Sigmoid colon (tissue), 7 donors: Measurements from ENCODE around the gene UCKL1. TPM values are rescaled to one million over a fixed set of nuclear protein-coding genes. Genes with fewer than 3 reads are reported as not detected.
"Not testable (repeated sequence)": the region's sequence is repeated elsewhere in the genome, so short reads cannot be mapped to it uniquely, and the experiment has no call there.

Experiments
- DNase-seq: peaks from one replicate; pipeline ENCODE4 v3.0.0-alpha.2; 2019
- H3K27ac ChIP-seq, 4 donors: fragments of 200-600 bp; sonication (generic); one replicate each; pipeline ENCODE4 v1.5.1; 2016 to 2019; ENCODE audit warnings: mild to moderate bottlenecking in 1 of 4
- H3K27me3 ChIP-seq, 3 donors: fragments of 200-600 bp; sonication (generic); one replicate each; pipeline ENCODE4 v1.5.1; 2019; ENCODE audit warnings: mild to moderate bottlenecking in 1 of 3
- H3K36me3 ChIP-seq, 4 donors: fragments of 200-600 bp; sonication (generic); one replicate each; pipeline ENCODE4 v1.5.1; 2016 to 2019
- H3K4me1 ChIP-seq, 4 donors: fragments of 200-600 bp; sonication (generic); one replicate each; pipeline ENCODE4 v1.5.1; 2017 to 2019
- H3K4me3 ChIP-seq, 4 donors: fragments of 200-600 bp; sonication (generic); one replicate each; pipeline ENCODE4 v1.5.1; 2017 to 2019; ENCODE audit warnings: mild to moderate bottlenecking in 2 of 4, moderate library complexity in 1 of 4
- H3K9me3 ChIP-seq, 4 donors: fragments of 200-600 bp in 3 of 4; sonication (generic) in 3 of 4; one replicate each; pipeline versions ENCODE4 v1.5.1 to v1.6.1; 2013 to 2019
- CTCF ChIP-seq, 4 experiments: fragments of 450-650 bp in 3 of 4; fragments of 200-600 bp in 1 of 4; IDR thresholded peaks; one replicate each; pipeline ENCODE4 v1.5.1; 2016 to 2019; ENCODE audit warnings: antibody characterized with exemption in 4 of 4, mild to moderate bottlenecking in 3 of 4, moderate library complexity in 2 of 4
- EP300 ChIP-seq, 4 donors: sonication (generic); formaldehyde crosslinking; IDR thresholded peaks; one replicate each; pipeline ENCODE4 v1.6.1; 2017; ENCODE audit warnings: antibody characterized with exemption in 4 of 4
- POLR2A ChIP-seq, 2 donors: fragments of 450-650 bp; IDR thresholded peaks; one replicate each; pipeline ENCODE4 v1.6.1; 2016; ENCODE audit warnings: antibody characterized with exemption in 2 of 2, mild to moderate bottlenecking in 2 of 2, moderate library complexity in 2 of 2
- POLR2AphosphoS5 ChIP-seq, 4 donors: sonication (generic); formaldehyde crosslinking; IDR thresholded peaks; one replicate each; pipeline ENCODE4 v1.6.1; 2017; ENCODE audit warnings: antibody characterized with exemption in 4 of 4
- WGBS, 2 donors: extraction: QIAGEN DNeasy Blood & Tissue Kit; methylation state at CpG; one replicate each; pipeline ENCODE4 v1.1.7; 2013; 5-methylcytosine and 5-hydroxymethylcytosine counted together
- intact Hi-C: fragments of 100-400 bp; cut with DNase I; formaldehyde crosslinking; loops from one replicate; pipeline ENCODE4 v1.15.1; 2023
- polyA plus RNA-seq, 3 donors: library from polyadenylated mRNA; stranded (reverse); fragments of 200-250 nt; gene quantifications; one replicate each; pipeline ENCODE4 v1.2.3, GENCODE V29; 2013
- total RNA-seq, 4 donors: library from RNA; depleted of rRNA; stranded (reverse); fragments of >200 nt; gene quantifications; one replicate each; pipeline ENCODE4 v1.1.0, GENCODE V29; 2016
- donor health status: healthy with polysubstance abuse.
- donor health status: Bipolar disorder and iron deficiency.
- donor health status: healthy.

UCKL1 gene
- total and polyA plus RNA-seq, 7 donors: 21.1 to 45.6 (median 26.1) TPM

GRCh38 chr20:63930971-63931553, 25.2 kb downstream of the UCKL1 start:
- Histone ChIP-seq H3K27me3 (no peaks in the 10 kb centered on the region), H3K9me3 (no peaks in the 10 kb centered on the region), H3K27ac (no peak overlapping the region), H3K4me1 (no peaks in the 10 kb centered on the region), H3K4me3 (no peak overlapping the region), H3K36me3 (peaks cover 29 to 85% (median 53%) of the 10 kb centered on the region in 4 donors)
- DNase-seq: no peak
- intact Hi-C loops: no loop called here
- TF ChIP-seq CTCF (IDR thresholded peaks at IDR 0.05) (no peak), POLR2A (IDR thresholded peaks at IDR 0.05) (no peak), EP300 (IDR thresholded peaks at IDR 0.05) (no peak), POLR2AphosphoS5 (IDR thresholded peaks at IDR 0.05) (no peak)
- 56 to 85% methylated on average over 37 of the region's 37 CpGs for WGBS, 2 donors

DNA sequence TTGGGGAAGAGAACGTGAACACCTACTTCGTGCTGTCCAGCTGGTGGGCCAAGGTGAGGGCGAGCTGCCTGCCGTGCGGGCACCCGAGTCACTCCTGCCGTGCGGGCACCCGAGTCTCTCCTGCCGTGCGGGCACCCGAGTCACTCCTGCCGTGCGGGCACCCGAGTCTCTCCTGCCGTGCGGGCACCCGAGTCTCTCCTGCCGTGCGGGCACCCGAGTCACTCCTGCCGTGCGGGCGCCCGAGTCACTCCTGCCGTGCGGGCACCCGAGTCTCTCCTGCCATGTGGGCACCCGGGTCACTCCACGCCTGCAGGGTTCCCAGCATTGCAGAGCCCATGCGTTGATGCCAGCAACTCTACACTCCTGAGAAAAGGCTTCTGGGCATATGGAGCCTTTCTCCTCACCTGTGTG, 26.7 kb downstream of the UCKL1 start:
- H3K36me3 ChIP-seq: peaks cover 29 to 69% (median 50%) of the 10 kb centered on the region in 4 donors
- DNase-seq, intact Hi-C loops, H3K27me3 ChIP-seq, H3K4me1 ChIP-seq, H3K4me3 ChIP-seq, H3K27ac ChIP-seq, H3K9me3 ChIP-seq: not testable (repeated sequence)
- WGBS, 2 donors: 96 to 97% methylated on average over 31 of the region's 31 CpGs

GRCh38 chr20:63929071-63929470, 27.1 kb downstream of the UCKL1 start:
- WGBS, 2 donors: 98% methylated on average over 26 of the region's 26 CpGs
- H3K4me3 ChIP-seq: no peak overlapping the region
- H3K36me3 ChIP-seq: peaks cover 29 to 65% (median 48%) of the 10 kb centered on the region in 4 donors
- TF ChIP-seq POLR2AphosphoS5 (IDR thresholded peaks at IDR 0.05): no peak
- TF ChIP-seq EP300 (IDR thresholded peaks at IDR 0.05): no peak
- no peak for TF ChIP-seq POLR2A (IDR thresholded peaks at IDR 0.05)
- TF ChIP-seq CTCF (IDR thresholded peaks at IDR 0.05): no peak
- intact Hi-C loops: no loop called here
- no peaks in the 10 kb centered on the region for H3K9me3 ChIP-seq
- DNase-seq: no peak
- no peaks in the 10 kb centered on the region for H3K27me3 ChIP-seq
- no peaks in the 10 kb centered on the region for H3K4me1 ChIP-seq
- no peak overlapping the region for H3K27ac ChIP-seq

DNA sequence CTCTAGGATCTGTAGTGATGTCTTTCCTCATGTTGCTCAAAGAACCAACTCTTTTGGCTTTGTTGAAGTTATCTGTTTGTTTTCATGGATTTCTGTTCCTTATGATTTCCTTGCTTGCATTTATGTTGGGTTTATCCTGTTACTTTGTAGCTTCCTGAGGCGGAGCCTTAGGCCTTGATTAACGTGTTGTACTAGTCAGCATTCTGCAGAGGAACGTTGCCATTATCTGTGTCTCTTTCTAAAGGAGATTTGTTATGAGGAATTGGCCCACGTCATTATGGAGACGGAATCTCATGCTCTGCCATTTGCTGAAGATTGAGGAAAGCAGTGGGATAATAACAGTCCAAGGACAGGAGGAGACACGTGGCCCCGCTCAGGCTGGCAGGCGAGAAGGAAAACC, 29.9 kb downstream of the UCKL1 start:
- intact Hi-C loops: no loop called here
- Histone ChIP-seq H3K9me3 (no peaks in the 10 kb centered on the region), H3K36me3 (peaks cover 19 to 43% (median 35%) of the 10 kb centered on the region in 4 donors), H3K27ac (no peak overlapping the region), H3K4me3 (no peak overlapping the region), H3K27me3 (no peaks in the 10 kb centered on the region), H3K4me1 (no peaks in the 10 kb centered on the region)
- 86 to 90% methylated on average over 8 of the region's 8 CpGs for WGBS, 2 donors
- TF ChIP-seq POLR2AphosphoS5 (IDR thresholded peaks at IDR 0.05) (no peak), EP300 (IDR thresholded peaks at IDR 0.05) (no peak), POLR2A (IDR thresholded peaks at IDR 0.05) (no peak), CTCF (IDR thresholded peaks at IDR 0.05) (no peak)
- no peak for DNase-seq

DNA sequence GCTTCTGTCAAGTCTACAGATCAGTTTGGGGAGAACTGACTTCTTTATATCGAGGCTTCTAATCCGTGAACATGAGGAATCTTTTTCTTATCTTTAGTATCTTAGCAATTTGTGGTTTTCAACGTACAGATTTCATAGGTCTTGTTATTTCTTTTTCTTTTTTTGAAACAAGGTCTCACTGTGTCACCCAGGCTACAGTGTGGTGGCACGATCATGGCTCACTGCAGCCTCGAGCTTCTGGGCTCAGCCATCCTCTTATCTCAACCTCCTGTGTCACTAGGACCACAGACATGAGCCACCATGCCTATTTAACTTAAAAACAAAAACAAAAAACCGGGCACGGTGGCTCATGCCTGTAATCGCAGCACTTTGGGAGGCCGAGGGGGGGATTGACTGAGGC, 32.0 kb downstream of the UCKL1 start:
- 82 to 88% methylated on average over 9 of the region's 9 CpGs for WGBS, 2 donors
- no peaks in the 10 kb centered on the region for H3K9me3 ChIP-seq
- H3K27ac ChIP-seq: no peak overlapping the region
- H3K36me3 ChIP-seq: peaks cover 13 to 28% (median 16%) of the 10 kb centered on the region in 4 donors
- DNase-seq: no peak
- H3K4me3 ChIP-seq: no peak overlapping the region
- no peaks in the 10 kb centered on the region for H3K4me1 ChIP-seq
- TF ChIP-seq POLR2AphosphoS5 (IDR thresholded peaks at IDR 0.05): no peak
- TF ChIP-seq POLR2A (IDR thresholded peaks at IDR 0.05): no peak
- no peak for TF ChIP-seq EP300 (IDR thresholded peaks at IDR 0.05)
- no peak for TF ChIP-seq CTCF (IDR thresholded peaks at IDR 0.05)
- intact Hi-C loops: no loop called here
- no peaks in the 10 kb centered on the region for H3K27me3 ChIP-seq
